HEK293 (cell line): Measurements from ENCODE around the gene ATP6V0A4.

Source experiments
- CTCF ChIA-PET: fragments of 350-600 bp; formaldehyde crosslinking; extraction: SDS; loops from one replicate; lab custom pipeline; 2021; ENCODE audit warnings: antibody characterized with exemption; lab: Yijun Ruan, JAX
- POLR2A ChIA-PET: fragments of 300-600 bp; formaldehyde crosslinking; extraction: SDS; loops from one replicate; lab custom pipeline; 2020; ENCODE audit warnings: antibody characterized with exemption, inconsistent platforms; lab: Yijun Ruan, JAX
- H3K27ac ChIP-seq: fragments of 200-500 bp; sonication (Bioruptor generic); 2 replicates; pipeline ENCODE4 v1.5.1; 2014; ENCODE audit warnings: low read depth, low read length, control low read depth, inconsistent platforms; ENCODE audit errors: extremely low read depth
- H3K36me3 ChIP-seq, 2 experiments: fragments of 200-500 bp in 1 of 2; sonication (Bioruptor generic) in 1 of 2; 1 replicate in 1 of 2; 2 replicates in 1 of 2; pipeline ENCODE4 v1.5.1; 2014 to 2017; ENCODE audit warnings: inconsistent platforms in 2 of 2, low read length in 2 of 2; ENCODE audit not compliant: control insufficient read depth in 2 of 2, insufficient read depth in 1 of 2
- H3K4me1 ChIP-seq: fragments of 200-500 bp; sonication (Bioruptor generic); 2 replicates; pipeline ENCODE4 v1.5.1; 2014; ENCODE audit warnings: mild to moderate bottlenecking, low read length, inconsistent platforms; ENCODE audit not compliant: control insufficient read depth, insufficient read depth
- H3K4me3 ChIP-seq: 2 replicates; pipeline ENCODE4 v1.5.1; 2011; ENCODE audit warnings: low read depth, mild to moderate bottlenecking, control low read depth, low read length, moderate library complexity
- H3K9me3 ChIP-seq: fragments of 200-500 bp; sonication (Bioruptor generic); 2 replicates; pipeline ENCODE4 v1.5.1; 2014; ENCODE audit warnings: low read depth, low read length, inconsistent platforms; ENCODE audit not compliant: control insufficient read depth, insufficient read depth
- AEBP2 ChIP-seq: fragments of 450-650 bp; formaldehyde crosslinking; IDR thresholded peaks from 2 replicates; pipeline ENCODE4 v1.5.1; 2016; ENCODE audit warnings: missing biosample characterization, missing genetic modification characterization, borderline replicate concordance
- OSR2 ChIP-seq: fragments of 450-650 bp; formaldehyde crosslinking; IDR thresholded peaks from 2 replicates; pipeline ENCODE4 v1.5.1; 2016; ENCODE audit warnings: missing biosample characterization, missing genetic modification characterization
- OVOL3 ChIP-seq: fragments of 450-650 bp; formaldehyde crosslinking; IDR thresholded peaks from 2 replicates; pipeline ENCODE4 v1.5.1; 2016; ENCODE audit warnings: missing biosample characterization, missing genetic modification characterization
- PRDM10 ChIP-seq: fragments of 450-650 bp; formaldehyde crosslinking; IDR thresholded peaks from 2 replicates; pipeline ENCODE4 v1.5.1; 2016; ENCODE audit warnings: missing biosample characterization, missing genetic modification characterization
- SCRT2 ChIP-seq: fragments of 450-650 bp; formaldehyde crosslinking; IDR thresholded peaks from 2 replicates; pipeline ENCODE4 v1.5.1; 2016; ENCODE audit warnings: missing biosample characterization, missing genetic modification characterization
- YY1 ChIP-seq: fragments of 450-650 bp; formaldehyde crosslinking; IDR thresholded peaks from 2 replicates; pipeline ENCODE4 v1.5.1; 2018; ENCODE audit warnings: missing biosample characterization, missing genetic modification characterization
- ZBTB6 ChIP-seq: fragments of 450-650 bp; formaldehyde crosslinking; IDR thresholded peaks from 2 replicates; pipeline ENCODE4 v1.5.1; 2017; ENCODE audit warnings: missing biosample characterization, missing genetic modification characterization
- ZNF114 ChIP-seq: fragments of 450-650 bp; formaldehyde crosslinking; IDR thresholded peaks from 2 replicates; pipeline ENCODE4 v1.5.0; 2017; ENCODE audit warnings: missing biosample characterization, missing genetic modification characterization
- ZNF132 ChIP-seq: fragments of 450-650 bp; formaldehyde crosslinking; IDR thresholded peaks from 2 replicates; pipeline ENCODE4 v1.5.1; 2017; ENCODE audit warnings: missing biosample characterization, missing genetic modification characterization, borderline replicate concordance
- ZNF157 ChIP-seq: fragments of 450-650 bp; formaldehyde crosslinking; IDR thresholded peaks from 2 replicates; pipeline ENCODE4 v1.5.1; 2016; ENCODE audit warnings: missing biosample characterization, missing genetic modification characterization
- ZNF16 ChIP-seq: fragments of 450-650 bp; formaldehyde crosslinking; IDR thresholded peaks from 2 replicates; pipeline ENCODE4 v1.5.1; 2016; ENCODE audit warnings: low read depth, missing biosample characterization, missing genetic modification characterization
- ZNF184 ChIP-seq: fragments of 450-650 bp; IDR thresholded peaks from 2 replicates; pipeline ENCODE4 v1.5.1; 2018; ENCODE audit warnings: missing biosample characterization, mild to moderate bottlenecking, missing genetic modification characterization
- ZNF19 ChIP-seq: fragments of 450-650 bp; formaldehyde crosslinking; IDR thresholded peaks from 2 replicates; pipeline ENCODE4; 2016; ENCODE audit warnings: missing biosample characterization, missing genetic modification characterization, low read depth
- ZNF280D ChIP-seq: fragments of 450-650 bp; formaldehyde crosslinking; IDR thresholded peaks from 2 replicates; pipeline ENCODE4 v1.5.1; 2016; ENCODE audit warnings: missing biosample characterization, missing genetic modification characterization
- ZNF391 ChIP-seq: fragments of 450-650 bp; formaldehyde crosslinking; IDR thresholded peaks from 2 replicates; pipeline ENCODE4 v1.5.1; 2016; ENCODE audit warnings: low read depth, missing biosample characterization, missing genetic modification characterization, borderline replicate concordance
- ZNF423 ChIP-seq: fragments of 450-650 bp; formaldehyde crosslinking; IDR thresholded peaks from 2 replicates; pipeline ENCODE4 v1.5.1; 2016; ENCODE audit warnings: missing biosample characterization, missing genetic modification characterization
- ZNF48 ChIP-seq: fragments of 450-650 bp; formaldehyde crosslinking; IDR thresholded peaks from 2 replicates; pipeline ENCODE4 v1.5.1; 2016; ENCODE audit warnings: missing biosample characterization, missing genetic modification characterization
- ZNF530 ChIP-seq: fragments of 450-650 bp; formaldehyde crosslinking; IDR thresholded peaks from 2 replicates; pipeline ENCODE4 v1.5.1; 2016; ENCODE audit warnings: low read depth, missing biosample characterization, missing genetic modification characterization
- ZNF555 ChIP-seq: fragments of 450-650 bp; formaldehyde crosslinking; conservative IDR thresholded peaks from 2 replicates; pipeline ENCODE4 v1.5.1; 2017; ENCODE audit warnings: missing biosample characterization, mild to moderate bottlenecking, missing genetic modification characterization, inconsistent platforms
- ZNF677 ChIP-seq: fragments of 450-650 bp; IDR thresholded peaks from 2 replicates; pipeline ENCODE4 v1.5.0; 2018; ENCODE audit warnings: missing biosample characterization, mild to moderate bottlenecking, missing genetic modification characterization, moderate library complexity
- ZNF776 ChIP-seq: fragments of 450-650 bp; formaldehyde crosslinking; IDR thresholded peaks from 2 replicates; pipeline ENCODE4 v1.5.0; 2017; ENCODE audit warnings: missing biosample characterization, missing genetic modification characterization, borderline replicate concordance
- ZSCAN4 ChIP-seq: fragments of 450-650 bp; formaldehyde crosslinking; IDR thresholded peaks from 2 replicates; pipeline ENCODE4 v1.5.1; 2017; ENCODE audit warnings: missing biosample characterization, missing genetic modification characterization

The ATP6V0A4 gene

GRCh38 chr7:138657854-138658386 is 140.1 kb downstream of the ATP6V0A4 start:
- no peak for TF ChIP-seq ZNF48
- no peak for TF ChIP-seq SCRT2 (tag by site-specific recombination)
- TF ChIP-seq ZNF132 (tag by site-specific recombination): no peak
- TF ChIP-seq, all 188 proteins: peak for 0
- H3K4me3 ChIP-seq: no peak overlapping the region
- no peak overlapping the region for H3K27ac ChIP-seq
- no peaks in the 10 kb centered on the region for H3K4me1 ChIP-seq
- H3K9me3 ChIP-seq: no peaks in the 10 kb centered on the region
- no peaks in the 10 kb centered on the region for H3K36me3 ChIP-seq
- ChIA-PET CTCF (interaction anchor here (1.5 kb wide), 1 partner anchor 81 kb away, joined by 4 read pairs; no protein-coding TSS in a partner anchor), POLR2A (no interaction called here)

- H3K27ac ChIP-seq: no peak overlapping the region
- ChIA-PET CTCF (no interaction called here), POLR2A (no interaction called here)
- H3K4me1 ChIP-seq: no peaks in the 10 kb centered on the region
- H3K36me3 ChIP-seq: no peaks in the 10 kb centered on the region
- no peaks in the 10 kb centered on the region for H3K9me3 ChIP-seq
- H3K4me3 ChIP-seq: no peak overlapping the region
- TF ChIP-seq ZNF677 (tag by site-specific recombination) (no peak), ZNF16 (no peak), ZNF184 (tag by site-specific recombination) (no peak), ZNF114 (tag by site-specific recombination) (no peak), OVOL3 (tag by site-specific recombination) (no peak), ZNF391 (no peak), YY1 (no peak), SCRT2 (tag by site-specific recombination) (no peak), ZNF530 (tag by site-specific recombination) (no peak), ZBTB6 (tag by site-specific recombination) (no peak), ZNF19 (no peak), ZNF280D (tag by site-specific recombination) (no peak), ZNF157 (no peak), ZNF776 (tag by site-specific recombination) (no peak), ZSCAN4 (tag by site-specific recombination) (no peak), ZNF555 (tag by site-specific recombination) (peak; percentile 18; the same call in 1 of the 2 replicates), AEBP2 (tag by site-specific recombination) (no peak), ZNF423 (tag by site-specific recombination) (no peak), PRDM10 (tag by site-specific recombination) (no peak), OSR2 (tag by site-specific recombination) (no peak)
Observed at GRCh38 chr7:138656952-138657351, 141.0 kb downstream of the ATP6V0A4 start.
